GM18520 (cell line): Measurements from ENCODE around the gene FABP2.
A peak's percentile ranks its signal among the peaks of the same experiment; 100 is the strongest.
"Not testable (repeated sequence)": the region's sequence is repeated elsewhere in the genome, so short reads cannot be mapped to it uniquely, and the experiment has no call there.

Source experiments
- ATAC-seq: cut with Tn5 transposase; IDR thresholded peaks from one replicate; pipeline ENCODE4 v1.9.1; 2021; ENCODE audit not compliant: unreplicated experiment

The FABP2 gene

DNA sequence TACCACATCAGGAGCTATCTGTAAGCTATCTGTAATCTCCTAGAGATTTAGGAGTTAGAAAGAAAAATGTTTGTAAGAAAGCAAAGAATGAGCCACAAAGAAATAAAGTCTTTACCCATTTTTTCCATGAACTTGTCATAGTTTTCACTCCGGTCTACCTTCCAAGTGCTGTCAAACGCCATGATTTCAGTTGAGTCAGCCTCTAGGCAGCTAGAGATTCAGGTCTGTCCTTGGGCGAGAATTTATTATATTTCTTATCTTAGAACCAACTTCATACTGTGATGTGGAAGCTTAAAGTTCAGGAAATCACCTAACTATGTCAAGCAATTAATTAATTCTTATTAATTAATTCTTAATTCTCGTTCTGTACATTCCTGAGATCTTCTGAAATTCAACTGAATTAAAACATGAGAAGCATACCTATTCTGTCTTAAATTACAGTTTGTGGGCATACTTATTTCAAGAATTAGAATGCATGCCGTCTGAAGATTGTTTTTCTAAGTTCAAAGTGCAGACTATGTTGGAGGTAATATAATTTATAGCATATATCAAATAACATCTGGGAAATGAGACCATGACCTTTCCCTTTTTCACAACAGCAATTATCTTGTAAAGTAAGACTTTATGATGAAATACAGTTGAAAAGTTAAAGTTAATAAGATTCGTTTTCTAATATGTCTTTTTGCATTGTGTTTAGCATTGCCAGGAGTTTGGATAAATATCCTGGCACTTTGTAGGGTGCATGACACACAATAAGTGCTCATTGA is at the start of gene FABP2:
TSS of gene FABP2 (minus strand) at position 218 of the 767 bp plus-strand sequence. CDS start at position 182, 36 bp downstream.
- no peak for ATAC-seq

DNA sequence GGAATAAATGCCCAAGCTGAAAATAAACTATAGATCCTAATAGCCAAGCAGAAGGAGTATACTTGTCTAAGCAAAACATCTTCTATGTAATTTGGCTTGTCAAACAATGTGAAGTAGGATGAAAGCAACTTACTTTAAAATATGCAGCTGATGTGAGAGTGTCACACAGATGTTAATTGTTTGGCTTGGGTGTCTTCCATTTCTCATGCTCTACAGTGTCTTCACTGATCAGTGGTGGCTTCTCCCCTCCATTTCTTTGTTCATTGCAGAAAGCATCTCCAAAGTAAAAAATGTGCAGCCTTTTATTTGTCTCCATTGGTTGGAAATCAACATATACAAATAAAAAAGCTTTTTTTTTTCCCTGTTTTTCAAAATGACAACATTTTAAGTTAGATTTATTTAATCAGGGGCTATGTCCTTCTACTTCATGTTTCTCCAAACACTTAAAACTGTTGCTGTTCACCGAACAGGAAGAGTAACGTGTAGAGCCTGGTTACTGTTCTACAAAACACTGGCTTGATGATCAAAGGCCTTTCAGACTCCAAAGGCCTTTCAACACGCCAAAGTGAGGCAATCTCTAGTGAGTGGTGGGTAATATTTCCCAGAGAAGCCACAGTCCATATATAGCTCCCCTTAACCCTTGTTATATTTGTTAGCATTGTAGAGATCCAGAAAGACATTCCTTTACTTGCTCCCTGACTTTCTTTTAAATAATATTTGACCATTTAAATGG is 49.2 kb upstream of the FABP2 start:
- not testable (repeated sequence) for ATAC-seq

DNA sequence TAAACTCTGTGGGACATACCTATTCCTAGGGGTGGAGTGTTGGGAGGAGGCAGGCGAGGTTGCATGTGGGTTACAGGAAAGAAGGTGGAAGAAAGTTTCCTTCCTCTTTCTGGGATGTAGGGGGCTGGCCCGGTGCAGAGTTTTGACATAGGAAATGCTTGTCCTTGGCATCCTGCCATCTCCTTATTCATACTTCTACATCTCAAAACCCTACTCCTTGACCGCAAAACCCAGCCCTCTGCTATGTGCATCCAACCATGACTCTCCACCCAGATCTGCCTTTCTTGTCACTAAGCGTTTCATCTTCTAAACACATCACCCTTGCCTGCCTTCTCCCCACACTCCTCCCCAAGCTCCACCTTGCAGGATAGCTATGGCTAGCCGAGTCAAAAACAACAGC is 48.5 kb upstream of the FABP2 start:
- peak; percentile 94 for ATAC-seq

DNA sequence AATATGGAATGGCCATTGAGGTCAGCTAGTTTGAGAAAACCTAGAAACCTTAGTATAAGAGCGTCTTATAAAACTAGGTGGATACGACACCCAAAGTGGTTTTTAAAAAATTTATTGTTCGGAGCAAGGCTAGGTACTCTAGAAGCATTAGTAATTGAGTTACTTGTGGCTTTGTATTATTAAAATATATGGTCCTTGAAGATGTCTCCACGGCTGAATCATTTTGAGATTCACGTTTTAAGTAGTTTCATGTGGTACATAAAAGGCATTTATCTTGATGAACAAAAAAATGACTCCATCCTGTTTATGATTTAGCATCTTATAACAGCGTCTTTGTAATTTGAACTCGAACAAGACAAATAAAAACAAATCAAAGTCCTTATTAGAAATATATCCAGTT is 44.9 kb upstream of the FABP2 start:
- not testable (repeated sequence) for ATAC-seq

DNA sequence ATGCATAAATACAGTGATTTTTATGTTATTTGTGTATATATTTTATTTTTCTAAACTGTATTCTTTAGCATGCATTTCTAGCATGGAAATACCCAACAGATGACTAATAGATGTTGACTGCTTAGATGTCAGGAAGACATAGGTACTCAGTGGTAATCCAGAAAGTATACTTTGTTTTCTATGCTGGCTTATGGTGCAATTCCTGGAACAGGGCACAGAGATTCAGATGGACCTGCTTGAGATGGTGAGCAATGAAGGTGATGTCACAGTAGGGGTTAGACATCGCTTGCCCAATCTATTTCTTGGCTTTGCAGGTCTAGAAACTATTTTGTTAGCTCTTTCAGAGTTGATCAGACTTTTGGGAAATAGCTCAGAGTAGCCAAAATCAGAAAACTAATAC is 42.3 kb upstream of the FABP2 start:
- ATAC-seq, result not testable (repeated sequence)

DNA sequence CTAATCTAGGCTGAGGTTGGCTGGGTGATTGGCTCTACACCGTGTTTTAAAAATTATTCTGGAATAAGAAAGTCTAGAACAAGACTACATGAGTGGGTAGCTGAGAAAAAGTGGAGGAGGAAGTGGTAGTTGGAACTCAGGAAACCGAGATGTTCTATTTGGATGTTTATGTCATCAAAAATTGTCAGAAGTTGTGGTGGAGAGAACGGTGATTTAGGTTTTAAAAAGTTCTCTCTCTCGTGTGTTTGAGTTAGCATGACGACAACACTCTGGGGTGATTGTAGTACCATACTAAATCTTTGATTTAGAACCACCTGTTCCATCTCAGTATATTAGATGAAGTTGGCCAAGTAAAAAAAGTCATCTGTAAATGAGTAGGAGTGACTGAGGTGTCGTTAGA is 41.4 kb upstream of the FABP2 start:
- not testable (repeated sequence) for ATAC-seq

DNA sequence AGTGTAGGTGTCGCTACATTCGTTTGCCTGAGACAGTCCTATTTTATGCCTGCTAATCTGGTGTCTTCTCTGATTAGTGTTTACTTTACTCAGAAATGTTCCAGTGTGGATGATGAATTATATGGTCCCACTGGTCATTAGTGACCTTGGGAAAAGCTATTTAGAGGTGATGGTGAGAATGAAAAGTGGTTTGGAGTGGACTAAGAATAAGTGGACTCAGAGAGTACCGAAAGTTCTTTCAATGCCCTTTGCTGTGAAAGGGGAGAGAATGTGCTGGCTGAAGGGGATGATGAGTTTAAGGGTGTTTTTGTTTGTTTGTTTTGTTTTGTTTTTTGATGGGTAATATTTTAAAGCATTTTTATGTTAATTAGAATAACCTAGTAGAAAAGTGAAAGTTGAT is 40.5 kb upstream of the FABP2 start:
- ATAC-seq, result not testable (repeated sequence)

DNA sequence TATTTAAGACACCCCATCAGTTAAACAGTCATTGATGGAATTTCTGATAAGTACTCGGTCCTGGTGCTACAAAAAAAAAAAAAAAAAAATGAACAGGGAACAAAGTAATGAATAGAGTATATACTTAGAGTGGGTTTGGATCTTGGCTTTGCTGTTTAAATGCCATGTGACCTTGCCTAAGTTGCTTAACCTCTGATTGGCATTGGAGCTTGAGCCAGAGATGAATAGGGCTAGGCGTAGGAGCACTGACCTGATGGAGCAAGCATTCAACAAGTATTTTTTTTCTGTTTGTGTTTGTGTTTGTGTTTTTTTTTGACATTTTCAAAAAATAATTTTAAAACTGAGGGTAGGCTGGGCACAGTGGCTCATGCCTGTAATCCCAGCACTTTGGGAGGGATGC is 37.9 kb upstream of the FABP2 start:
- ATAC-seq, result not testable (repeated sequence)

DNA sequence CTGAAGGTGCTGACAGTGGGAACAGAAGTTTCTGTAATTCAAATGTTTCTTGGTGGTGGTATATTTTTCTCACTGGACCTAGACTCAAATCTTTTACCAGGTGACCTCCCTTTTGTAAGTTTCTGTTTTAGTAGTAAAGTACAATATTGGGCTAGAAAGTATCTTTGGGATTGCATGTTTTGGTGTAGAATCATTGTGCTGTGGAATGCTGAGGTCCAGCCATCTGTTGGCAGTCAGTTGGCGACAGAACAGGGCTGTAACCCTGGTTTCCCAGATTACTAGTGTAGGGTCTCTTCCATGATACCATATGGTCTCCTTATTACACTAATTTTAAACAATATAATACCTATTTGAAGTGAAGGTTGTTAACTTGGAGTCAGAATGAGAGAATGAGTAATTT is 34.9 kb upstream of the FABP2 start:
- ATAC-seq, result not testable (repeated sequence)

DNA sequence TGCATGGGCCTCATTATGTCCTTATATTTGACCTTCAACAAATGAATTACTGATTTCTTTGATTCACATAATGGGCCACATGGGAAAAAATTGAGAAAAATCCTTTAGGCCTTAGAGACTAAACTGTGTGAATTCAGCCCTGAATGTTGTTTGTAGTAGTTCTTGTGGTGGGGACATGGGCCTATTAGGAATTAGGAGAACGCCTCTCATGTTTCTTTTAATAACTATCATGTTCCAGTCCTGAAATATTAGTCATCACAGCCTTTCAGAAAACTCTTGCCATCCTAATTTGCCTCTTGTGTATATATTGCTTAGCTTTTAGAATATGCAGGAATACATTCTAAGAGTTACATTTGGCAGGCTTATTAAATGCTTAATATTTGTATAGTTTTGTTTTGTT is 34.1 kb upstream of the FABP2 start:
- ATAC-seq, result not testable (repeated sequence)

DNA sequence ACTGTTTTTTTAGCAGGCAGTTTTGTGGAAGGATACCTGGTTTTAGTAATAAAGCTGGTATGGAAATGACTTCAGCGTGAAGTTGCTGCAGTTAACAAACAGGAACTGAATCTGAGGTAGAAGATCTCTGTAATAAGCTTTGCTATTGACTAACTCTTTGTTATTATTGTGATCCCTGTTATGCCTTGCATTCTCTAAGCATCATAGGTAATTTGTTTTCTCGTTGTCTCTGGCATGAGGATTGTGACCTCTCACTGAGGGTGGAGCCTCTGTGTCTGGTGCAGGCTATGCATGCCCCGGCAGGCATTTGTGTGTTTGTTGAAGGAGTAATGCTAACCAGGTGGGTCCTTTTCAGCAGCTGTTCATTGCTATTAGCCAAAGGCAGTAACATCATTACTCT is 31.4 kb upstream of the FABP2 start:
- peak; percentile 57 for ATAC-seq

DNA sequence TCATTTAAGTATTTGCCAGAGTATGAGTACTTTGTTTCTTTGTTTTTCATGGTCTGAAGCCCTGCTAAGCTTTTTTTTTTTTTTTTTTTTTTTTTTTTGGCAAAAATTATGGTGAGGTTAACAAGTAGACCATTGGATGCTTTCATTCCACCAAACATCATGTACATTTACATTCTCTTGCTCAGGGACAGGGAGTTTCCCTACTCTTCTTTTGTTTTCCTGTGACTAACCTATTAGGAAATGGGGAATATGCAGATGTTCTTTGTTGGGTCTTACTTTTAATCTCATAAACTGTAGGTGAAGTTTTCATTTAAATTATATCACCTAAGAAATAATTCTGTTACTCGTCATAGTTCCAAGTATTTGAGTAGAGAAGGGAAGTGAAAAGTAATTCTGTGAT is 26.2 kb upstream of the FABP2 start:
- ATAC-seq, result not testable (repeated sequence)

DNA sequence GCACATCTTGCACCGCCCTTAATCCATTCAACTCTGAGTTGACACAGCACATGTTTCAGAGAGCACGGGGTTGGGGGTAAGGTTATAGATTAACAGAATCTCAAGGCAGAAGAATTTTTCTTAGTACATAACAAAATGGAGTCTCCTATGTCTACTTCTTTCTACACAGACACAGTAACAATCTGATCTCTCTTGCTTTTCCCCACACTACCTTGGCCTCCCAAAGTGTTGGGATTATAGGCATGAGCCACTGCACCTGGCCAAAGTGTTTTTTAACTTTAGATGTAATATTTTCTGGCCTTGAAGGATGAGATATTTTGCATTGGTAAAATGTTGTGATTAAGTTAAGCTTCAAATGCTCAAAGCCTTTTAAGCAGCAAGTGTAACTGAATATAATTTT is 21.4 kb upstream of the FABP2 start:
- ATAC-seq, result not testable (repeated sequence)

DNA sequence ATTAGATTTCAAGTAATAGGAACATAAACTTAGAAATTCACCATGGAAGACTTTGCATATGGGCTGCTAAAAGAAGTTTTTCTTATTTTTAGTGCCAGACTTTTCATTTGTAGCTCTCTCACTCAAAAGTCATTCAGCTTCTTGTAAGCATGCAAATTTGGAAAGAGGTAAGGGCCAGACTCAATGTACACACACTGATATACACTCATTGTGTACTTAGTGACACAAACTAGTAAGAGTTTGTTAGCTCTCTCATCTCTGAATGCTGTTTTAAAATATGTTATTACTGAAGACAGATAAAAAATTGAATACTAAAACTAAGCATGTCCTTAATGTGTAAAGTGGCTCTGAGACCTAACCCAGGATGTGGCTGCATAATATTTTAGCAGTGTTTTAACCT is 18.0 kb upstream of the FABP2 start:
- not testable (repeated sequence) for ATAC-seq

DNA sequence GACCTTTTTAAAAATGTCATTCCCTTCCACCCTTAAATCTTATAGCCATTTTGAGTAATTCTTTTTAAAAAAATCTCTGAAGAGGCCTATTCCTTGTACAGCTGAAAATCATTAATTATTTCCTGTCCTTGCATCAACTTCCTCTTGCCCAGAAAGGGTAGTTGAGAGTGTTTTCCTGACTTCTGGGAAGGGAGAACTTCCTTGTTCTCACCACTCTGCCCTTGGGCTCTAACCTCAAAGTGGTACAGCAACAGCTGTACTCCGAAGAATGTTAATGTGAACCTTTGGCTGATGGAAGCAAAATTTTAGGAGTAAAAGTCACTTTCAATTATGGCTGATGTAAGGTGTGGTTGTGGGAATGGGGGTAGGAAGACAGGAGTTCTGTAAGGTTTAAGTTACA is 15.1 kb upstream of the FABP2 start:
- no peak for ATAC-seq

DNA sequence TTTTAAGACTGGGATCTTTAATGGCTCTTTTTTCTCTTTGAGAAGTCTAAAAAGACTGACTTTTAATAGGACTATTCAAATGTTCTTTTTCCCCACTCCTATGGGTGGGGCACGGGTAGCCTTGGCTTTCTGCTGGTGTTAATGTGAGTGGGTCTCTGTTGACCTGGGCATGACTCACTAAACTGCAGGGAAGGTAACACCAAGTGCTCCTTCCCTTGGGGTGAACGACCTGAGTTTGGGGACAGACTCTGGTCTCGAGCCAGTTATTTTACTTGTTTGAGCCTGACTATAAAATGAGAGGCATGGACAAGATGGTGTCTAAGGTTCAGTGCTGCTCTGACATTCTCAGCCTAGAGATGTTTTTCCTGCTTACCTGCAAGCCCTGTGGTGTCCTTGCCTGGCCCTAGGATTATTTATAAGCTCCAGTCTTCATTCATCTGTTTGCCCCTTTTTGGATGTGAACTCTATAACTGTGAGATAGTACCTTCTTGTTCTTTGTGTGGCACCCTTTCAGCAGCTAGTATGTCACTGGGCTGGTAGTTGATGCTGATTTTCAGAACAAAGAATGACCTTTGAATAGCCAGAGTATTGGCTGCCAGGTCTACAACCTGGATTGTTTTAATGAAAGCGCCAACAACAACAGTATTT is 14.5 kb upstream of the FABP2 start:
- not testable (repeated sequence) for ATAC-seq

DNA sequence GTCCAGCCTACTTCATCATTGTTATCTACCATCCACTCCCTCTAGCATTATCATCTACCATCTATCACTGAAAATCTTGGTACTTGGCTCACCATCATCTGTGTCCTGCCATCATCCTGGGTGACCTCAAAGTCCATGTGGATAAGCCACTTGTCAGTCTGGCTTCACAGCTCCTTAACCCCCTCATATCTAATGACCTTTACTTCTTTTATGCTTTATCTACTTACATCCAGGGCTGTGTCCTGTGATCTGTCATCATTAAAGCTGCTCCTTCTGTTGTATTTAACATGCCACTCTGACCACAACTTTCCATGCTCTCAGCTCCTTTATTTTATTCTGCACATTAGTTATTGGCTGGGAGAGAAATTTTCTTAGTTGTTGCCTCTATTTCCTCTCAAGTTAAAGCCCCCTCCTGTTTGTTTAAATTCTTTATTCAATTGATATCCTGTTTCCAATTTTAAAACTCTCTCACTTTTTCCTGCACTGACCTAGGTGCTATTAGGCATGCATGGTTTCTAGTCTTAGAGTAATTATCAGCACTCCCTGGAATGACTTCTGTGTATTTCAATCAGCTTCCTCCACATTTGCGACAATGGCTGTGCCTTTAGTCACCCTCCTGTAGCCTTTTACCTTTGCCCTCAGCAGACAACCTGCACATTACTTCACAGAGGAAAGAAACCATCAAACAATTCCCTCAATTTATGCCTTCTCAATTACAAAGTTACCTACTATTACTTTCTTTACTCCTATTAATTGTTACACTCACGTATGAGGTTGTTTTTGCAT is 8.1 kb upstream of the FABP2 start:
- no peak for ATAC-seq

DNA sequence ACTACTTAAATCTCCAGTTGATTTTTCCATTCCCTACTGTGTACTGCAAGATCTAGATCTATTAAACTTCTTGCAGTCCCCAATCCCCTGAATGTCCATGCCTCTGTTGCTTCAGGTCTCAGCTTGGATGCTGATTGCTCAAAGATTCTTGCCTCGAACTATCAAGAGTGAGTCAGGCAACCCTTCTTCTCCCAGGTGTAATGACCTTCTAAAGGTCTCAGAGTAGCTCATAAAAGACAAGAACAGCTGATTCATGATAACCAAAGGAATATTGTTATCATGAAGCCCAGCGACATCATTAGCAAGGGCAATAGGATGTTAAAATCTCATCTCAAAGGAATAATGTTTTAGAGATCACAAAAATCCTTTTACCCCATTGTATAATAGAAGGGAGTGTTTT is 6.8 kb upstream of the FABP2 start:
- no peak for ATAC-seq

DNA sequence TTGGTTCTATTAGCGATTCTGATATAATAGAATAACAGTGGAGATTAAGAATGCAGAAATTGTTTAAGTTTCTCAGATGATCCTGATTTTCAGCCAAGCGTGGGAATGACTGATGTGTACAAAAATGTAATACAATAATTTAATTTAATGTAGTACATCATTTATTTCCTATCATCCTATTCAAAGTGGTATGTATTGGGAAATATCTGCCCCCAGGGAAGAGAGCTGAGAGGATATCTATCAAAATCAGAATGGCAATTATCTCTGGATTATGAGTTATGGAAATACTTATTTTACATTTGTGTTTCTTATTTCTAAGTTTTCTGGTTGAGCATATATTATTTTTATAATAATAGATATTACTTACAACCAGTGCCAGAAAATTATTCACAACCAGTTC is 3.9 kb downstream of the FABP2 start:
- no peak for ATAC-seq

DNA sequence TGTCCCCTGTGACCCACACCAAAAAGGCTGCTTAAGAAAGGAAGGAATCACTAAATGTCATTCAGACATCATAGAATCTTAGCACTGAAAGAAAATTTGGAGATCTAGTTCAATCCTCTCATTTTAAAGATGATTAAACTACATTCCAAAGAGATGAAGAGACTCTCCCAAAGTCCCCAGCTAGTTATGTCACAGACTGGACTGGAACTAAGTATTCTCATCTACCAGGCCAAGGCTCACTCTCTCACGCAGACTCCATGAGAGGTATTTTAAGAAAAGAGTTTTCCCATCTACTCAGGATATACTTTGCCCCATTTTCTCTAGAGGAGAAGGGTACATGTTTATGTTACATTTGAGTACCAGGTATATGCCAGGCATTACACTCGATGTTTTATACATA is 6.9 kb downstream of the FABP2 start:
- no peak for ATAC-seq

DNA sequence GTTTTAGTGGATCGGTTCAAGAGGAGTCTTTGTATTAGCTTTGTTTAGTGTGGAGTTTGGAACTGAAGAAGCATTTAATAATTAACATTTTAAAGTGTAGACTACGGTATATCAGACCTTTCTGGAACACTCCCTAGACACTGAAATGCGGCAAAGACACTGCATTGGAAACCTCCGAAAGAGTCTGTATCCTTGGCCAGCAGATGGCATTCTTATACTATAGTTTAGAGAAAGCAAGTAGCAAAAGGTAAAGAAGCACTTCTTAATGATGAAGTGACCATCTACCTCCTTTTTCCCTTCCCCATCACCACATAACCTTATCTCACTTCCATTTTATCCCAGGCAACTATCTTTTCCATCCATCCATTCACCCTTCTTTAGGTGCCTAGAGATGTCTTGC is 7.6 kb downstream of the FABP2 start:
- no peak for ATAC-seq
